ENCODE results near the gene UVRAG.

Gene UVRAG

DNA sequence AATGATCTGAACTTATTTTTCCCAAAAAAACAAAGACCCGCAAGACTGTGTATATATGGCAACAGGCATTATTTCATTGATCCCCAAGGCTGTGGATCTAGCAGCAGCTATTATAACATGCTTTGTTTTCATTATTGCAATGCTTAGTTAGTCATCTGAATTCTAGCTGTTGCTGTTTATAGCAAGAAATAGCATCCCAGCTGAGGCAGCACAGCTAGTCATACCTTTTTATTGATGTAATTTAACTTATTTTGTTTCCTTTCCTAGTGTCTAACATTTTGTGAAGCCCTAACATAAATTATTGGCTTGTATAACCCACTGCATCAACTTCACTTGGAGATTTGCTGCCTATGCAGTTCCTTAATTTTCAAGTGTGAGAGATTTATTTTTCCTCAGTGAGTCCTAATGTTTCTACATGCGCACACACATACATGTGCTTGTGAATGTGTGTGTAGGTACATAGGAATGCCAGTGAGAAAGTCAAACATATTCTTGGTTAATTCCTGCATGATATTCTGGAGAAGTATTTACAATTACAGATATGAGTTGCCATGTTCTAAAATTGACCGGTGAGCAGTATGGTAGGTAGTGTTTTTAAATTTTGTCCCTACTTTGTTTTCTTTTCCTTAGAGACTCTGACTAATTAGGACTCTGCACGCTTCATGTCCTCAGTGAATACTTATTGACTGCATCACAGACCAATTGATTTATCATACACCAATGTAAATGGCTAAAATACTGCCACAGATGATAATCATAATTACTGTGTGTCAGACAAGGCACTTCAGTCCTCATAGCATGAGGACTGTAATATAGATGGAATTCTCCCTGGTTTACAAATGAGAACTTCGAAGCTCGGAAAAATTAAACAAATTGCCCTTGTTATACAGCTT is 272.0 kb downstream of the UVRAG start:
- no peak for DNase-seq (ENCODE audit: low read depth in 4 of 4, low spot score in 1 of 4)

GRCh38 chr11:76087749-76088148 is 272.7 kb downstream of the UVRAG start:
- no peak for DNase-seq (ENCODE audit: low read depth in 4 of 4, low spot score in 1 of 4)

DNA sequence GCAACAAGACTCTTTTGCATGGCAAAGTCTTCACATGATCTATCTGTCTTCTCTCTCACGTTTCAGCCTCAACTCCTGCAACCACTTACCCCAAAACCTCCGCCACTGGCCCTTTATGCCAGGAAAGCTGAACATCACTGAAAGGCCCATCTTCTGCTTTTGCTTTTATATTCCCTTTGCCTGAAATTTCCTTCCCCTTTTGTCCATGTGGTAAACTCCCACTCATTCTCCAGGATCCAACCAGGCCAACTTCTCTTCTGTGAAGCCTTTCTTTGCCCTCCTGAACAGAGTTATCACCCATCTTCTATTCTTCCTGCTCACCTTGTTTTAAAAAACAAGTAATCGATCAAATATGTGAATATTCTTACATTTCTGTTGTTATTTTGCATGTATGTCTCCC is 273.5 kb downstream of the UVRAG start:
- DNase-seq (ENCODE audit: low read depth in 4 of 4, low spot score in 1 of 4), result no peak

- no peak for DNase-seq (ENCODE audit: low read depth in 4 of 4, low spot score in 1 of 4)
Observed at GRCh38 chr11:76090174-76090573, 275.2 kb downstream of the UVRAG start.

DNA sequence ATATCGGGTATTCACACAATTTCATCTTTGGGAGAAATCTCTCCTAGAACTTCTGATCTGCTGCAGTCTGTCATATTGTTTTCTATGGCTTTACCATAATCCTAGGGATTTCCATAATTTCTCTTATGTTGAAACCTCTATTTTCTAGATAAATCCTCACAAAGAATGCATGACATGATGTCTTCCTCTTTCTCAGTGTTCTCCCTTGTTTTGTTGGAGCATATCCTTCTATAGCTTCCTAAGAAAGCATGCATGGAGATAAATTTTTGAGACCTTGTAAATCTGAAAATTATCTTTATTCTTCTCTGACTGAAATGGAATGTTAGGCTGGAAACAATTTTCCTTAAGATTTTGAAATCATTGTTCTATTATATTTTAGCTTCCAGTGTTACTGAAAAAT is 275.8 kb downstream of the UVRAG start:
- DNase-seq (ENCODE audit: low read depth in 4 of 4, low spot score in 1 of 4), result no peak

DNA sequence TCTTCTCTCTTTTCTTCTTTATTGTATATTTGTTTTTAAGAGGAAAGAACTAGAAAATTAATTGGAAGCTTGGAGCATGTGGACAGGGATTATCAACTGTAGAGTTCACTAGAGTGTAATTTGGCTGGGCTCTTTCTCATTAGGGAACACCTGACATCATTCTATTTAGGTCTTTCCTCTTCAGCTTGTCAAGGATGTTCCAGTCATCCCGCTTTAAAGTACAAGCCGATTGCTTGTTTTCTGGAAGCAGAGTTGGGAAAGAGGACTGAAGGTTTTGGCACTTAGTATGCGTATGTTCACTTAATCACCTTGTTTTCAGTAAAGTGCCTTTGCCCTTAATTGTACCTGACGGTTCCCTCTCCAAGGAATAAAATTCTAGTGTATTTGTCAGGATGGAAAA is 279.7 kb downstream of the UVRAG start:
- no peak for DNase-seq (ENCODE audit: low read depth in 4 of 4, low spot score in 1 of 4)

DNA sequence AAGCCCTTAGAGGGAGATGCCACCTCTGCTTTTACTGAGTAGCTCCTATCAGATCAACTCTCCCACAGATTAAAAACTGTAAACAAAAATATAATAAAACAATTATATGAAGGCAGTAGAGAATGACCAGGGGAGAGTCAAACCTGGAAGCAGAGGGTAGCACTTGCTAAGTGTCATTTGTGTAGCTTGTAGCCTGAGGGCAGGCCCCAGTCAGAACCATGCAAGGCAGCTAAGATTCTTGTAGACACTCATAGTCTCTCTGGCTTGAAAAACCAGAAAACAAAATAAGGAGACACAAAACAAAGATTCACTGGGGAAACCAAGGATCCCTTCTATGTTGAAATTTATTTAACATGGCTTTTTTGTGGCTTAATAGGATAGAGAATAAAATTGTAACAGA is 280.9 kb downstream of the UVRAG start:
- no peak for DNase-seq (ENCODE audit: low read depth in 4 of 4, low spot score in 1 of 4)

GRCh38 chr11:76096552-76096951 is 281.5 kb downstream of the UVRAG start:
- DNase-seq (ENCODE audit: low read depth in 4 of 4, low spot score in 1 of 4), result no peak

GRCh38 chr11:76102802-76103201 is 287.8 kb downstream of the UVRAG start:
- no peak for DNase-seq (ENCODE audit: low read depth in 4 of 4, low spot score in 1 of 4)

DNA sequence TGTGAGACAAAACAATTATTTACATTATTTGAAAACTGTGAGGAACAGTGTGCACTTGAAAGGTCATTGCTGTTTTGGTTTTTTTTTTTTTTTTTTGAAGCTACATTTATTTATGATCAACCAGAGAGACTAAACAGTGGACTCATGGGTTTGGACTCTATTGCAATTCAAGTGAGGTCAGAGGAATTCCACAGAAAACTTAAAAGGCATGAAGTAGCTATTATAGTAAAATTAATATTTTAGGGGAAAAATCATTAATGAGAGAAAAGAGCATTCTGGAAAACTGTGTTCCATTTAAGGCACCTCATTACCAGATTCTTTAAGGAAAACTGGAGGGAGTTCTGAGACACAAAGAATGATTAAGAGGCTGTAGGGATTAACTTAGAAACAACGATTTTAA is 288.4 kb downstream of the UVRAG start:
- no peak for DNase-seq (ENCODE audit: low read depth in 4 of 4, low spot score in 1 of 4)

DNA sequence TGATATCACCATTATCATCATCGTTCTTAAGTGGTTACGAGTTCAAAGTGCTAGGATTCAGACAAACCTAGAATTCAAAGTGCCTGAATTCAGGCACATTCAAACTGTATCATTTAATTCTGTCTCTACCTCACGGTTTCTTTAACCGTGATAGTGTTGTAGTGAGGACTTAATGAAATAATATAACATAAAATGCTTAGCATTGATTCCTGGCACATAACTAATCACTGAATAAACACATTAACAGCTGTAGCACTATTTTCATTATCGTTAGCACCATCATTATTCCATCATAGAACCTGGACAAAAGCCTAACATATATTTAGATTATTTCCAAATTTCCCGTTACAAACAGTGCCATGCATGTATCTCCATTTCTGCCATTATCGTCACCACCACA is 289.3 kb downstream of the UVRAG start:
- no peak for DNase-seq (ENCODE audit: low read depth in 4 of 4, low spot score in 1 of 4)

DNA sequence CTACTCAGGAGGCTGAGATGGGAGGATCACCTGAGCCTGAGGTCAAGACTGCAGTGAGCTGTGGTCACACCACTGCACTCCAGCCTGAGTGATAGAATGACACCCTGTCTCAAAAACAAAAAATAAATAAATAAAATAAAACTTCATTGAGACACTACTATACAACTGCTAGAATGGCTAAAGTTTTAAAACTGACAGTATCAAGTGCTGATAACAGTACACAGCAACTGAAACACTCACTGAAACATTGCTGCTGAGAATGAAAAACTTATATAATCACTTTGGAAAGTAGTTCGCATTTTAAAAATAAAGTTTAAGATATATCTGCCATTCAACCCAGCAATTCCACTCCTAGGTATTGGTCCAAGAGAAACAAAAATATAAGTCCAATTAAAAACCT is 290.6 kb downstream of the UVRAG start:
- no peak for DNase-seq (ENCODE audit: low read depth in 4 of 4, low spot score in 1 of 4)

DNA sequence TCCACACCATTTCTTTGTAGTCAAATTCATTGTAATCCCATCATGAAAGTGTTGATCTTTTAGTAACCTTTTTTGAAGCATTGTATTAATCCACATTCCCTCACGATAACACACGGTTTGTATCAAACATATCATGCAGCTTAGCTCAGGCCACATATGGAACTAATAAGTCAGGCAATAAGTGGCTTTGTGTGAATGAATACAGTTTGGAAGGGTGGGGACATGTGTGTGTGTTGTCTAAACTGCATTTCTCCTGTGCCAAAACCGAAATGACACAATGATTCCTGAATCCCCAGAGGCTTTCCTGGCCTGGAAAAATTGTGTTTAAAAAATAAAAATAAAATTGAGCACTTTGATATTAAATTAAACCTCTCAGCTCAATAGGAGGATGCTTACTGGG is 293.0 kb downstream of the UVRAG start:
- no peak for DNase-seq (ENCODE audit: low read depth in 4 of 4, low spot score in 1 of 4)

GRCh38 chr11:76114238-76114637 is 299.2 kb downstream of the UVRAG start:
- no peak for DNase-seq (ENCODE audit: low read depth in 4 of 4, low spot score in 1 of 4)

DNA sequence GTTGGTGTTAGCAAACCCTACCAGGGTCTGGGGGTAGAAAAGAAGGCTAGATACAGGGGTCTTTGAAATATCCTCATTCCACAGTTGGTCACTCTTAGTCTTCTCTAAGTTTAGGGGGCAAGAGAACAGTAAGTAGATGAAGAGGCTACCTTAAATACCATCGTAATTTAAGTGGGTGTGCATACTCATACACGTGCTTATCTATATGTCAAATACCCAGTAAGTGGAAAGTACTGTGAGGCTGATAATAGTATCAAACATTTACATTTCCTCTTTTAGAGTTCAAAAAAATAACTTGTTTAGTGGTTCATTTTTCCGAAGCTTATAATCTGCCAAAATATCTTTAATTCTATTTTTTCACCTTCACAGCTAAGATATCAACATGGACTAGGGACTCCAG is 300.5 kb downstream of the UVRAG start:
- DNase-seq (ENCODE audit: low read depth in 4 of 4, low spot score in 1 of 4), result no peak

DNA sequence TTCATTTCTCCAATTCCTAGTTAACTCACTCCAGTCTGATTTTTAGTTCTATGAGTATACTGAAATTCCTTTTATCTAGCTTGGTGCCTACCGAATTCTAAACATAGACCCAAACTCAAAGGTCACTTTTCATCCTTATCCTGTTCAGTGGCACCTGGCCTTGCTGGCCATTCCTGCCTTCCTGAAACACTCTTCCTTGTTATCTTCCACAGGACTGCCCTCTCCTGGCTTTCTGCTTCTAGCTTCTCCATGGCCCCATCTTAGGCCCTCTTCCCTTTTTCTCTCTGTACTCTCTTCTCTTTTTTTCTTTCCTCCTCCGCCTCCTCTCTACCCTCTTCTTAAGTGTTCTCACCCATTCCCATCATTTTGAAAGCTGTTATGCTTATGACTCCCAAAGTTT is 304.0 kb downstream of the UVRAG start:
- DNase-seq (ENCODE audit: low read depth in 4 of 4, low spot score in 1 of 4), result no peak

- DNase-seq (ENCODE audit: low read depth in 4 of 4, low spot score in 1 of 4), result no peak
Observed at GRCh38 chr11:76119779-76120178, 304.8 kb downstream of the UVRAG start.

DNA sequence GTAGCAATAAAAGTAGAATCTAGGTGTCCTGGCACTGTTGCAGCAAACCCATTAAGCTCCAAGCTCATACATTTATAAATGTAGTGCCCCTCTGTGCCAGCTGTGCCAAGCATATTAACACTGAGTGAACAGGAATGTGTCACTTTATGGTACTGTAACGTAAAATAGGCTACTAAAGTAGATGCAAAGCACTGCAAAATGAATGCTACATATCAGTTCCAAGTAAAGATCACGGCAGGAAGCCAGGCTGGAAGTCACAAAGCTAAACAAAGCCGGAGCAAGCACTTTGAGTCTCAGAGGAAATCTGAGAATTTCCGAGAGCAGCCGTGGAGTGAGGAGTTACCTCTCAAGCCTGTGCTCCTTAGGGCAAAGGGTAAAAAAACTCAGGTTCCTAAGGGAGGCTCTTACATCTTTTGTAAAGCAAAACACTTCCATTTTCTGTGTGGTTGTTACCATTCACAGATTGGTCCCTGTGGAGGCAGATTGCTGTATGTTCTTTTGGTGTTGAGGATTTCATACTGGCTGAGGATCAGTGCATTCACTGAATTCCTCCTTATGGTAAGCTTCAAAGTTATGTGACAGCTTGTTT is 305.6 kb downstream of the UVRAG start:
- no peak for DNase-seq (ENCODE audit: low read depth in 4 of 4, low spot score in 1 of 4)

DNA sequence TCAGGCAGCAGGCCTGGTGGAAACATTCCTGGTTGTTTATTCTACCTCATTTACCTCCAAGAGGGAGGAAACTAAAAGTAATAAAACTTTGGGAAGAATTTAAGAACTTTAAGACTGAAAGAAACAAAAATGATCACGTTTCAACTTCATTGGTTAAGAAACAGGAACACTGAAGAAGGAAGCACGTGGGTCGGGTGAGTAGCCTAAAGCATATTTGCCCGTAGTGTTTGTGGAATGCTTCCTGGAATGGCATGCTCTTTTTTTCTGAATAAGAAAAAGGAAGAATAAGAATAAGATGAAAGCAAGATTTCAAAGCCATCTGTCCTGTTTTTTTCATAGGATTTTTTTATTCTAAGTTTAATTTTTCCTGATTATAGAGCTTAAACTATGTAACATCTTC is 308.2 kb downstream of the UVRAG start:
- no peak for DNase-seq (ENCODE audit: low read depth in 4 of 4, low spot score in 1 of 4)

DNA sequence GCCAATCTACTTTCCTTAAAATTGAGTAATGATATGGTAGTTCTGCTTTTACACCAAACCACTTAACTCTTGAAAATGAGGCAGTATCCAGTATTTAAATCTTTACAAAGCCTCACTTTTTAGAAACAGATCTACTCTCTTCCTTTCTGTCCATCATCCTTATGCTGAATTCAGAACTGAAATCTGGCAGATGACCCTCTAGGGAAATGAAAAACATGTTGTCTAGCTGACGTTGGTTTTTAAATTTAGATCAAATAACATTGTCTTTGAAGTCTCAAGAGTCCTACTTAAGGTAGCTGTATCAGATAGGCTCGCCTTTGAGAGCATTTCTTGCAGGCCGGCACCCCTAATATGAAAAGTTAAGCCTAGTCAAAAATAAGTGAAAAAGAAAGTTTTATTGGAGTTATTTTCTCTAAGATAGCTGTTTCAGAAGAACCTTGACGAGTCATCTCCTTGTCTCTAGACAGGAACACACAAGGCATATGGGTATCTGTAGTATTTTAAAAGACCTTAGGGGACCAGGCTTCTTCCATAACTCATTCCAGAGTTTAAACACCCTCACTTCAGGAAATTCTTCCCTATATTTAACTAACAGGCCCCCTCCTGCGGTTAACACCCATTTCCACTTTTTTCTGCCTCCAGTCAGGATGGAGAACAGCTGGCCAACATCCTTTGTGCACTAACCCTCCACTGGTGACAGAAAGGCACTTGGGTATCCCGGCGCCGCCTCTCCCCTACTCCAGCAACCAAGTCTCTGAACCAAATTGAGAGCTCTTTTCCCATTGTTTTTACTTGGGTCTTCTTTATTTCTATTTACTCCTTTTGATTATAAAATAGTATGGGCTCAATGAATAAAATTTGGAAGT is 310.1 kb downstream of the UVRAG start:
- no peak for DNase-seq (ENCODE audit: low read depth in 4 of 4, low spot score in 1 of 4)

GRCh38 chr11:76129729-76130128 is 314.7 kb downstream of the UVRAG start:
- DNase-seq (ENCODE audit: low read depth in 4 of 4, low spot score in 1 of 4), result no peak

DNA sequence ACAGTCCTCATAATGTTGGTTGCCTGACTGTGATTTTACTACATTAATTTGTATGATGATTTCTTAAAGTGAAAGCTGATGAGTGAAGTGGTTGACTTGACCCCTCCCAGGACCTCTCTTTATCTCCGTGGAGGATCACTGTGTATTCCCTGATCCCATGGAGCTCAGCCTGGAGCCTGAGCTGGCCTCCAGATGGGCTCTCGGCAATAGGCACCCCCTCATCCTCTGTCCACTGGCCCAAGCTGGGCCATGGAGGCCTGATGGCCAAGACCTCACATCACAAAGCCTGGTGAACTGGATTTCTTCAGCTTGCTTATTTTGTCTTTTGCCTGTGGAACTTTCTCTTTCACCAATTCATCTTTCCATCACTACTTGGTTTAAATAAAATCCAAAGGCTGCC is 316.1 kb downstream of the UVRAG start:
- DNase-seq (ENCODE audit: low read depth in 4 of 4, low spot score in 1 of 4), result no peak
